SU-DHL-6 (cell line): ENCODE results near the gene KRT14.

Experiments
- CTCF ChIP-seq: fragments of 200-600 bp; sonication (generic); IDR thresholded peaks from one replicate; pipeline ENCODE4 v1.5.1; 2017; ENCODE audit warnings: antibody characterized with exemption, mild to moderate bottlenecking, low read length, moderate library complexity; ENCODE audit not compliant: insufficient read depth, poor library complexity, severe bottlenecking
- EZH2phosphoT487 ChIP-seq: fragments of 200-600 bp; sonication (generic), shearing (Covaris generic); conservative IDR thresholded peaks from 2 replicates; pipeline ENCODE4 v1.6.1; 2018; ENCODE audit warnings: mild to moderate bottlenecking, antibody characterized with exemption, low read length, moderate library complexity, mixed read lengths

GRCh38 chr17:41563607-41564170, 23.0 kb downstream of the KRT14 start:
- no peak for TF ChIP-seq CTCF
- no peak for TF ChIP-seq EZH2phosphoT487
